K562 (cell line): ENCODE results near the gene FAM43B. TPM values are rescaled to one million over a fixed set of nuclear protein-coding genes. Genes with fewer than 3 reads are reported as not detected.

Experiments
- C11orf30 ChIP-seq: fragments of 450-650 bp; IDR thresholded peaks from 2 replicates; pipeline ENCODE4 v1.6.1; 2016; ENCODE audit warnings: low read depth, mild to moderate bottlenecking
- CC2D1A ChIP-seq: fragments of 450-650 bp; IDR thresholded peaks from 2 replicates; pipeline ENCODE4 v1.6.1; 2017; ENCODE audit warnings: mild to moderate bottlenecking
- DMBX1 ChIP-seq: fragments of 250-450 bp; sonication (Bioruptor Pico); IDR thresholded peaks from 2 replicates; pipeline ENCODE4 v1.8.0; 2022; ENCODE audit warnings: inconsistent platforms, mild to moderate bottlenecking, moderate library complexity, borderline replicate concordance
- EP400 ChIP-seq: fragments of 450-650 bp; IDR thresholded peaks from 2 replicates; pipeline ENCODE4 v1.6.1; 2017; ENCODE audit warnings: antibody characterized with exemption, mild to moderate bottlenecking, moderate library complexity
- HDAC1 ChIP-seq, 2 experiments: fragments of 450-650 bp; IDR thresholded peaks; 2 replicates each; pipeline ENCODE4 v1.6.1; 2016 to 2017; ENCODE audit warnings: inconsistent platforms in 1 of 2, mild to moderate bottlenecking in 1 of 2, moderate library complexity in 1 of 2
- ILF3 ChIP-seq: fragments of 450-650 bp; IDR thresholded peaks from 2 replicates; pipeline ENCODE4 v1.6.1; 2018; ENCODE audit warnings: antibody characterized with exemption, mild to moderate bottlenecking, moderate library complexity, borderline replicate concordance
- ILK ChIP-seq: fragments of 450-650 bp; IDR thresholded peaks from 2 replicates; pipeline ENCODE4 v1.6.1; 2016; ENCODE audit warnings: missing genetic modification characterization, low read depth, mild to moderate bottlenecking, missing compliant biosample characterization, moderate library complexity, borderline replicate concordance
- KAT7 ChIP-seq: sonication (generic); formaldehyde crosslinking; IDR thresholded peaks from 2 replicates; pipeline ENCODE4 v1.8.0; 2022; ENCODE audit warnings: missing genetic modification reagents, mild to moderate bottlenecking, borderline replicate concordance
- KDM1A ChIP-seq, 2 experiments: fragments of 450-650 bp; IDR thresholded peaks; 2 replicates each; pipeline ENCODE4 v1.6.1; 2016; ENCODE audit warnings: mild to moderate bottlenecking in 2 of 2
- NRF1 ChIP-seq, 2 experiments: fragments of 450-650 bp; IDR thresholded peaks in 1 of 2; conservative IDR thresholded peaks in 1 of 2; 2 replicates each; pipeline ENCODE4 v1.6.1; 2014; ENCODE audit warnings: mild to moderate bottlenecking in 2 of 2
- PTBP1 ChIP-seq: fragments of 200-400 bp; formaldehyde crosslinking; IDR thresholded peaks from 2 replicates; pipeline ENCODE4 v1.6.1; 2017; ENCODE audit warnings: low read depth, low read length
- RCOR1 ChIP-seq, 2 experiments: IDR thresholded peaks; 2 replicates each; pipeline ENCODE4 v1.6.1; 2012; ENCODE audit warnings: low read depth in 2 of 2, low read length in 2 of 2, borderline replicate concordance in 1 of 2, improper control_type of control experiment in 1 of 2
- YBX1 ChIP-seq: fragments of 450-650 bp; IDR thresholded peaks from 2 replicates; pipeline ENCODE4 v1.7.1; 2016; ENCODE audit warnings: mild to moderate bottlenecking
- ZNF253 ChIP-seq: fragments of 250-450 bp; sonication (Bioruptor Pico); conservative IDR thresholded peaks from 2 replicates; pipeline ENCODE4 v1.6.1; 2021; ENCODE audit warnings: mild to moderate bottlenecking
- ZNF3 ChIP-seq: fragments of 250-450 bp; sonication (Bioruptor Pico); IDR thresholded peaks from 2 replicates; pipeline ENCODE4 v1.5.0; 2021; ENCODE audit warnings: mild to moderate bottlenecking, moderate library complexity
- ZNF384 ChIP-seq: IDR thresholded peaks from 2 replicates; pipeline ENCODE4 v1.6.1; 2012; ENCODE audit warnings: low read depth, low read length, improper control_type of control experiment
- ZNF41 ChIP-seq: fragments of 250-450 bp; sonication (Bioruptor Pico); conservative IDR thresholded peaks from 2 replicates; pipeline ENCODE4 v1.4.0; 2020; ENCODE audit warnings: mild to moderate bottlenecking
- polyA plus RNA-seq, 8 experiments: library from polyadenylated mRNA; depleted of rRNA in 4 of 8; stranded (reverse) in 5 of 8; unstranded in 3 of 8; fragments of >200 nt; fragmentation: Nextera tagmentation in 2 of 8; fragmentation: Illumina TruSeq in 1 of 8; extraction: Ambion mirVana in 2 of 8; extraction: Trizol in 1 of 8; gene quantifications; 2 replicates each; pipeline versions ENCODE4 v1.2.1 to v1.2.3, GENCODE V29; 2011 to 2014; ENCODE audit warnings: inconsistent platforms in 1 of 8, missing spikeins in 1 of 8
- total RNA-seq, 7 experiments: library from RNA; depleted of rRNA in 6 of 7; stranded (reverse); fragments of >200 nt in 6 of 7; fragmentation: Illumina TruSeq in 2 of 7; extraction: Trizol in 2 of 7; gene quantifications; 2 replicates each; pipeline versions ENCODE4 v1.2.1 to v1.2.3, GENCODE V29; 2011 to 2021; ENCODE audit warnings: low replicate concordance in 1 of 7
- TF ChIP-seq, protein P1 (sequence below): fragments of 250-450 bp; sonication (Bioruptor Pico); IDR thresholded peaks from 2 replicates; pipeline ENCODE4 v1.4.0; 2020; ENCODE audit warnings: borderline replicate concordance
- TF ChIP-seq, protein P2 (sequence below): sonication (generic); formaldehyde crosslinking; IDR thresholded peaks from 2 replicates; pipeline ENCODE4 v1.8.1; 2023; ENCODE audit warnings: mild to moderate bottlenecking, missing genetic modification reagents, moderate library complexity
- TF ChIP-seq, protein P3 (sequence below): fragments of 450-650 bp; IDR thresholded peaks from 2 replicates; pipeline ENCODE4 v1.6.1; 2017; ENCODE audit warnings: antibody characterized with exemption
- TF ChIP-seq, protein P4 (sequence below): fragments of 450-650 bp; formaldehyde crosslinking; IDR thresholded peaks from 2 replicates; pipeline ENCODE4 v1.4.0; 2022; ENCODE audit warnings: missing genetic modification characterization
- TF ChIP-seq, protein P5 (sequence below): IDR thresholded peaks from 2 replicates; pipeline ENCODE4 v1.6.1; 2011; ENCODE audit not compliant: insufficient read length; ENCODE audit errors: extremely low read depth

The FAM43B gene
- total and polyA plus RNA-seq, 9 of the 15 experiments (the other 6 are each of a cell fraction or from before 2014, with no cell fraction given): not detected

DNA sequence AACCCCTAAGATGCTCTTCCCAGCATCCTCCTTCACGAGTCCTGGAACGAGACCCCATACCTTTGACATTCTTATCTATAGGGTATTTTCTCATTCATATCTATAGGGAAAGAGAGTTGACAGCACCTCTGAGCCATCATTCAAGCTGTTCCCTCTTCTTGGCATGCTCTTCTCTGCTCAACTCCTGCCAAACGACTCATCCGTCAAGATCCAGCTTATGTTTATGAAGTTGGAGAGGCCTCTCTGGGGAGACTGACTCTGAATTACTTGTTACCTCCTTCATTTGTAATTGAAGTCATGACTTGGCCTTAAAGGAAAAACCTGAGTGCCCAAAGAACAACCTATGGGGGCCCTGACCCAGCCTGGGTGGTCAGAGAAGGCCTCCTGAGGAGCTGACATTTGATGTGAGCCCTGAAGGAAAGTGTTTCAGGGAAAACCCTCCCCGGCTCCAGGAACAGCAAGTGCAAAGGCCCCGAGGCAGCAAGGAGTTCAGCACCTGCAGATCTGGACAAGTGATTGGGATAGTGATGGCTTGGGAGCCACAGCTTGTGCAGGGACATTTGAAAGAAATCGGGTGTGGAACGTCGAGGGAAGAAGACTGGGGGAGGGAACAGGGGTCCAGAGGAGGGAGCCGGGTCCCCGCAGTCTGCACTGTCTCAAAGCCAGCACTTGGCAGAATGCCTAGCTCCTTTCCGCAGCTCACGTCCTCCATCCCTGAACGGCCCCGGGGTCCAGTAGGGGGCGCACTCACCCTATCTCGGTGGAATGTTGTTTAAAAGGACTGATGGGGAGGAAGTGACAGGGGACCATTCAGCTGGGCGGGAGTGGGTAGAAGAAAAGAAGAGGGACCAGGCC, 22.5 kb downstream of the FAM43B start (continued):
- TF ChIP-seq ZNF3 (CRISPR knock-in tag) (no peak), YBX1 (no peak), ILK (tag) (no peak), ZNF41 (no peak), PTBP1 (no peak), HDAC1 (IDR thresholded peaks at IDR 0.05) (peak in 1 of 2 experiments; percentile 67; a peak in 1 of 4 replicates), ILF3 (no peak), RCOR1 (IDR thresholded peaks at IDR 0.05; ENCODE audit: borderline replicate concordance in 1 of 2, low read depth in 2 of 2, low read length in 2 of 2) (peak; percentile 82 to 97), ZNF253 (no peak), ZNF384 (peak; percentile 41; the same call in 1 of the 2 replicates), KDM1A (IDR thresholded peaks at IDR 0.05) (peak; percentile 62 to 77; a peak in 1 of 4 replicates), DMBX1 (CRISPR knock-in tag) (no peak), C11orf30 (no peak), CC2D1A (peak; percentile 61; the same call in 1 of the 2 replicates), KAT7 (CRISPR knock-in tag) (no peak), NRF1 (conservative IDR thresholded peaks at IDR 0.05 in 1 of 2, IDR thresholded peaks at IDR 0.05 in 1 of 2) (peak in 1 of 2 experiments; percentile 40; a peak in 1 of 4 replicates), EP400 (no peak)
- TF ChIP-seq, protein P1, sequence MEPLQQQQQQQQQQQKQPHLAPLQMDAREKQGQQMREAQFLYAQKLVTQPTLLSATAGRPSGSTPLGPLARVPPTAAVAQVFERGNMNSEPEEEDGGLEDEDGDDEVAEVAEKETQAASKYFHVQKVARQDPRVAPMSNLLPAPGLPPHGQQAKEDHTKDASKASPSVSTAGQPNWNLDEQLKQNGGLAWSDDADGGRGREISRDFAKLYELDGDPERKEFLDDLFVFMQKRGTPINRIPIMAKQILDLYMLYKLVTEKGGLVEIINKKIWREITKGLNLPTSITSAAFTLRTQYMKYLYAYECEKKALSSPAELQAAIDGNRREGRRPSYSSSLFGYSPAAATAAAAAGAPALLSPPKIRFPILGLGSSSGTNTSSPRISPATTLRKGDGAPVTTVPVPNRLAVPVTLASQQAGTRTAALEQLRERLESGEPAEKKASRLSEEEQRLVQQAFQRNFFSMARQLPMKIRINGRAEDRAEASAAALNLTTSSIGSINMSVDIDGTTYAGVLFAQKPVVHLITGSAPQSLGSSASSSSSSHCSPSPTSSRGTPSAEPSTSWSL (CRISPR knock-in tag): no peak
- TF ChIP-seq, protein P2, sequence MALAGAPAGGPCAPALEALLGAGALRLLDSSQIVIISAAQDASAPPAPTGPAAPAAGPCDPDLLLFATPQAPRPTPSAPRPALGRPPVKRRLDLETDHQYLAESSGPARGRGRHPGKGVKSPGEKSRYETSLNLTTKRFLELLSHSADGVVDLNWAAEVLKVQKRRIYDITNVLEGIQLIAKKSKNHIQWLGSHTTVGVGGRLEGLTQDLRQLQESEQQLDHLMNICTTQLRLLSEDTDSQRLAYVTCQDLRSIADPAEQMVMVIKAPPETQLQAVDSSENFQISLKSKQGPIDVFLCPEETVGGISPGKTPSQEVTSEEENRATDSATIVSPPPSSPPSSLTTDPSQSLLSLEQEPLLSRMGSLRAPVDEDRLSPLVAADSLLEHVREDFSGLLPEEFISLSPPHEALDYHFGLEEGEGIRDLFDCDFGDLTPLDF (CRISPR knock-in tag): no peak
- TF ChIP-seq, protein P3, sequence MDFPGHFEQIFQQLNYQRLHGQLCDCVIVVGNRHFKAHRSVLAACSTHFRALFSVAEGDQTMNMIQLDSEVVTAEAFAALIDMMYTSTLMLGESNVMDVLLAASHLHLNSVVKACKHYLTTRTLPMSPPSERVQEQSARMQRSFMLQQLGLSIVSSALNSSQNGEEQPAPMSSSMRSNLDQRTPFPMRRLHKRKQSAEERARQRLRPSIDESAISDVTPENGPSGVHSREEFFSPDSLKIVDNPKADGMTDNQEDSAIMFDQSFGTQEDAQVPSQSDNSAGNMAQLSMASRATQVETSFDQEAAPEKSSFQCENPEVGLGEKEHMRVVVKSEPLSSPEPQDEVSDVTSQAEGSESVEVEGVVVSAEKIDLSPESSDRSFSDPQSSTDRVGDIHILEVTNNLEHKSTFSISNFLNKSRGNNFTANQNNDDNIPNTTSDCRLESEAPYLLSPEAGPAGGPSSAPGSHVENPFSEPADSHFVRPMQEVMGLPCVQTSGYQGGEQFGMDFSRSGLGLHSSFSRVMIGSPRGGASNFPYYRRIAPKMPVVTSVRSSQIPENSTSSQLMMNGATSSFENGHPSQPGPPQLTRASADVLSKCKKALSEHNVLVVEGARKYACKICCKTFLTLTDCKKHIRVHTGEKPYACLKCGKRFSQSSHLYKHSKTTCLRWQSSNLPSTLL: no peak
- TF ChIP-seq, protein P4, sequence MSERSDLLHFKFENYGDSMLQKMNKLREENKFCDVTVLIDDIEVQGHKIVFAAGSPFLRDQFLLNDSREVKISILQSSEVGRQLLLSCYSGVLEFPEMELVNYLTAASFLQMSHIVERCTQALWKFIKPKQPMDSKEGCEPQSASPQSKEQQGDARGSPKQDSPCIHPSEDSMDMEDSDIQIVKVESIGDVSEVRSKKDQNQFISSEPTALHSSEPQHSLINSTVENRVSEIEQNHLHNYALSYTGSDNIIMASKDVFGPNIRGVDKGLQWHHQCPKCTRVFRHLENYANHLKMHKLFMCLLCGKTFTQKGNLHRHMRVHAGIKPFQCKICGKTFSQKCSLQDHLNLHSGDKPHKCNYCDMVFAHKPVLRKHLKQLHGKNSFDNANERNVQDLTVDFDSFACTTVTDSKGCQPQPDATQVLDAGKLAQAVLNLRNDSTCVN (CRISPR knock-in tag): no peak
- TF ChIP-seq, protein P5, sequence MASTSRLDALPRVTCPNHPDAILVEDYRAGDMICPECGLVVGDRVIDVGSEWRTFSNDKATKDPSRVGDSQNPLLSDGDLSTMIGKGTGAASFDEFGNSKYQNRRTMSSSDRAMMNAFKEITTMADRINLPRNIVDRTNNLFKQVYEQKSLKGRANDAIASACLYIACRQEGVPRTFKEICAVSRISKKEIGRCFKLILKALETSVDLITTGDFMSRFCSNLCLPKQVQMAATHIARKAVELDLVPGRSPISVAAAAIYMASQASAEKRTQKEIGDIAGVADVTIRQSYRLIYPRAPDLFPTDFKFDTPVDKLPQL: no peak
